ENCODE data around the gene OR10D3. TPM values are rescaled to one million over a fixed set of nuclear protein-coding genes. Genes with fewer than 3 reads are reported as not detected.
A peak's percentile ranks its signal among the peaks of the same experiment; 100 is the strongest.

OR10D3 gene
- total RNA-seq, 3 donors from 2014 or later (not counting 1 experiment from before 2014, with no cell fraction given), result not detected

DNA sequence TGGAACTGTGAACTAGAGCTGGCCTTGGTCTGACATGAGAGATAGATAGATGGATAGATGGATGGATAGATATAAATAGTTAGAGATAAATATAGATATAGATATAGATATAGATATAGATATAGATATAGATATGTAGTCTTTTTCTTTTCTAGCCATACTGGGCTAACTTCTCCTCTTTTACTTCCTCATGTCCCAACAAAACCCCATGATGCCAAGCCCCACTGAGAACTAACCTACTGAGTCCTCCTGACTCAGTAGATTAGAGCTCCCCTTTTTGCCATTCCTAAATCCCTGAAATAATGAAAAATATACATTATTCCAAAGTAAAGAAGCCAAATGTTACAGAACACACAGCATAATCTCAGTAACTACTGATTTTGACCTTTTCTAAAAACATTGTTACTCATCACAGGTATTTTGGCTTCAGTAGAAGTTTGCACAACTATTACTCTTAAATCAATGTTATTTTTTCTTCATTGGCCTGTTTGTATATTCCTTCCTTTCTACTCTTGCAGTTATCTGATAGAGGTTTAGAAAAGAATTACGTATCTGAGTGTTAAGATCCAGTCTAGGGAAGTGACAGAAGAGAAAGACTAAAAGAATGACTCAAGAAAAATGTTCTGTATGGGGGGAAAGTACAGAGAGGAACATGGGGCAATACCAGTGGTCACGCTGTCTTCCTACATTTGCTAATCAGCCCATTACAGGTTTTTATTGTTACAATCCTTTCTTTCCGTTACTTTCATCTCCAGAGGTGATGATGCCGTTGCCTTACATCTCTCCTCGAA is 6.0 kb upstream of the OR10D3 start:
- Mint-ChIP-seq H3K4me1 (no peaks in the 10 kb centered on the region), H3K36me3 (no peaks in the 10 kb centered on the region), H3K9me3 (no peaks in the 10 kb centered on the region), H3K4me3 (no peak overlapping the region), H3K27ac (no peak overlapping the region), H3K27me3 (ENCODE audit: low read depth in 2 of 2) (peaks cover 3 to 14% of the 10 kb centered on the region in 2 donors)
- TF ChIP-seq, protein P1, sequence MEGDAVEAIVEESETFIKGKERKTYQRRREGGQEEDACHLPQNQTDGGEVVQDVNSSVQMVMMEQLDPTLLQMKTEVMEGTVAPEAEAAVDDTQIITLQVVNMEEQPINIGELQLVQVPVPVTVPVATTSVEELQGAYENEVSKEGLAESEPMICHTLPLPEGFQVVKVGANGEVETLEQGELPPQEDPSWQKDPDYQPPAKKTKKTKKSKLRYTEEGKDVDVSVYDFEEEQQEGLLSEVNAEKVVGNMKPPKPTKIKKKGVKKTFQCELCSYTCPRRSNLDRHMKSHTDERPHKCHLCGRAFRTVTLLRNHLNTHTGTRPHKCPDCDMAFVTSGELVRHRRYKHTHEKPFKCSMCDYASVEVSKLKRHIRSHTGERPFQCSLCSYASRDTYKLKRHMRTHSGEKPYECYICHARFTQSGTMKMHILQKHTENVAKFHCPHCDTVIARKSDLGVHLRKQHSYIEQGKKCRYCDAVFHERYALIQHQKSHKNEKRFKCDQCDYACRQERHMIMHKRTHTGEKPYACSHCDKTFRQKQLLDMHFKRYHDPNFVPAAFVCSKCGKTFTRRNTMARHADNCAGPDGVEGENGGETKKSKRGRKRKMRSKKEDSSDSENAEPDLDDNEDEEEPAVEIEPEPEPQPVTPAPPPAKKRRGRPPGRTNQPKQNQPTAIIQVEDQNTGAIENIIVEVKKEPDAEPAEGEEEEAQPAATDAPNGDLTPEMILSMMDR (IDR thresholded peaks at IDR 0.05), result no peak
- intact Hi-C loops (cut with micrococcal nuclease), result no loop called here
- Histone ChIP-seq H3K27me3 (ENCODE audit: control insufficient read depth, insufficient read depth, low read length) (no peaks in the 10 kb centered on the region), H3K9me3 (ENCODE audit: control insufficient read depth, insufficient read depth, low read length) (no peaks in the 10 kb centered on the region), H3K36me3 (ENCODE audit: control insufficient read depth, insufficient read depth, low read length) (no peaks in the 10 kb centered on the region), H3K27ac (ENCODE audit: low read length) (no peak overlapping the region), H3K4me3 (ENCODE audit: low read length) (no peak overlapping the region), H3K4me1 (ENCODE audit: control insufficient read depth, insufficient read depth, low read length) (no peaks in the 10 kb centered on the region)
- 88% methylated on average over 4 of the region's 5 CpGs for WGBS (ENCODE audit: insufficient coverage)
- ATAC-seq (peak in 1 of 3 donors; percentile 80), DNase-seq (no peak)

DNA sequence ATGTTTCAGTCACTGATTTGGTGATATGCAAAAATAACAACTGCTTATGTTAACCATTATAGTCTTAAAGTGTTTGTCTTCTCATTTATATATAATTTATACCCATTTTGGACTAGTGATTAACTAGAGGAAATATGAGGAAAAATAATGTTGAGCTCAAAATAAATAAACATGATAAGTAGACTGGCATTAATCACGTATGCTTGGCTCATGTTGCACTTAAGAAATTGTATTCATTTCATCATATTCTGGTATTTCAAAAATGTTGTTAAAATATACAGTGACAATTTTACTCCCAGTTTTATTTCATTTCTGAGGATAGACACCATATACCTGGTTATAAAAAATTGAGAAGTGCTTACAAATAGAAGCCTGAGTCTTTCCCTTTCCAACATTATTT is 3.8 kb upstream of the OR10D3 start:
- no peaks in the 10 kb centered on the region for H3K9me3 ChIP-seq (ENCODE audit: control insufficient read depth, insufficient read depth, low read length)
- intact Hi-C loops (cut with micrococcal nuclease), result no loop called here
- ATAC-seq (no peak), DNase-seq (no peak)
- no peak overlapping the region for H3K4me3 Mint-ChIP-seq
- H3K36me3 Mint-ChIP-seq, result no peaks in the 10 kb centered on the region
- peaks cover 6 to 19% of the 10 kb centered on the region in 2 donors for H3K27me3 Mint-ChIP-seq (ENCODE audit: low read depth in 2 of 2)
- no peaks in the 10 kb centered on the region for H3K4me1 ChIP-seq (ENCODE audit: control insufficient read depth, insufficient read depth, low read length)
- no peak overlapping the region for H3K4me3 ChIP-seq (ENCODE audit: low read length)
- H3K27ac ChIP-seq (ENCODE audit: low read length), result no peak overlapping the region
- no peaks in the 10 kb centered on the region for H3K4me1 Mint-ChIP-seq
- no peaks in the 10 kb centered on the region for H3K9me3 Mint-ChIP-seq
- H3K27ac Mint-ChIP-seq, result no peak overlapping the region
- no CpG with 5 or more reads among the region's 1 CpG for WGBS (ENCODE audit: insufficient coverage)
- no peaks in the 10 kb centered on the region for H3K27me3 ChIP-seq (ENCODE audit: control insufficient read depth, insufficient read depth, low read length)
- TF ChIP-seq, protein P1 (IDR thresholded peaks at IDR 0.05), result no peak
- no peaks in the 10 kb centered on the region for H3K36me3 ChIP-seq (ENCODE audit: control insufficient read depth, insufficient read depth, low read length)

DNA sequence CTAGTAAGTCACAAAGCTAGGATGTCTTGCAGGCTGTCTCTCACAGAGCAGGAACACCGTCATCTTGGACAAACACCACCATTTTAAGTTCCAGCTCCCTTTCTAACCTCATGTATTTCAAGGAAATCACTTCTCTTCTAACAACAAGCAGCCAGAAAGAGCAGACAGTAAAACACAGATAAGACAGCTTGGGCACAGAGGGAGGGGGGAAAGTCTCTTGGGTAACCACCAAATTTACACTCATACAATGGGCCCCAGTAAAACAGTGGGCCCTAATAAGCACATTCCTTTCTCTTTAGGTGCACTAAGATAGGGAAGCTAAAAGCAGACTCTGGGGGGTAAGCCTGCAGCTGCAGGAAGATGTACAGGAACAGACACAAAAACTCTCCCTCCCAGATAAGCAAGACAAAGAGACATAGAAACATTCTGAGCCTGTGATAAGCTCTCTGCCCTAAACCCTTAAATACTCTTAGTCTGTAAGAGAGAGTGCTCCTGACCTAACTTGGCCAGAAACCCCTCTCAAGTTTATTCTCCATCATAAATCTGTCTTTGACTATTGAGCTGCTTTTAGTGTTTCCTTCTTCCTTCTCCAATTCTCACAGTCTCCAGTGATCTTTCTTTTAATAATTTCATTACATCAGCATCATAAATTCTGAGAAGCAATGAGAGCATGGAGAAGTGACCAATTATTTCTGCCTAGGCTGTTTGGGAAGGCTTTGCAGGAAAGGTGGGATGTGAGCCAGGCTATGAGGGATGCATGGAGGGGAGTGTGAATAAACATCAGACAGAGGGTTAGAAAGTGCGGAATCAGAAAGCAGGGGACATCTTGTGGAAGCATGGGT is 7.4 kb downstream of the OR10D3 start:
- TF ChIP-seq, protein P1 (IDR thresholded peaks at IDR 0.05), result no peak
- no peaks in the 10 kb centered on the region for H3K4me1 Mint-ChIP-seq
- WGBS (ENCODE audit: insufficient coverage), result 91% methylated on average over 2 of the region's 2 CpGs
- DNase-seq (no peak), ATAC-seq (no peak)
- no peaks in the 10 kb centered on the region for H3K27me3 ChIP-seq (ENCODE audit: control insufficient read depth, insufficient read depth, low read length)
- H3K27ac ChIP-seq (ENCODE audit: low read length), result no peak overlapping the region
- no peaks in the 10 kb centered on the region for H3K9me3 ChIP-seq (ENCODE audit: control insufficient read depth, insufficient read depth, low read length)
- no peaks in the 10 kb centered on the region for H3K36me3 Mint-ChIP-seq
- H3K27me3 Mint-ChIP-seq (ENCODE audit: low read depth in 2 of 2), result peaks cover 6 to 12% of the 10 kb centered on the region in 2 donors
- H3K9me3 Mint-ChIP-seq, result no peaks in the 10 kb centered on the region
- no peaks in the 10 kb centered on the region for H3K36me3 ChIP-seq (ENCODE audit: control insufficient read depth, insufficient read depth, low read length)
- no peak overlapping the region for H3K4me3 ChIP-seq (ENCODE audit: low read length)
- H3K4me1 ChIP-seq (ENCODE audit: control insufficient read depth, insufficient read depth, low read length), result no peaks in the 10 kb centered on the region
- H3K4me3 Mint-ChIP-seq, result no peak overlapping the region
- H3K27ac Mint-ChIP-seq, result no peak overlapping the region
- intact Hi-C loops (cut with micrococcal nuclease), result no loop called here

Measured in natural killer cell (primary cell).